Mucosa of descending colon (tissue), 3 donors: ENCODE measurements around the gene MSH2. TPM values are rescaled to one million over a fixed set of nuclear protein-coding genes. Genes with fewer than 3 reads are reported as not detected.
"Not testable (repeated sequence)": the region's sequence is repeated elsewhere in the genome, so short reads cannot be mapped to it uniquely, and the experiment has no call there.

Source experiments
- ATAC-seq: fragments of 200-7000 bp; cut with Tn5 transposase; one replicate; pipeline ENCODE4 v1.9.1; 2020; ENCODE audit warnings: mild to moderate bottlenecking, moderate library complexity
- DNase-seq, 3 donors: peaks; one replicate each; pipeline ENCODE4 v3.0.0-alpha.2; 2020
- H3K36me3 ChIP-seq: fragments of 200-600 bp; one replicate; pipeline ENCODE4 v1.8.0; 2021; ENCODE audit warnings: low read depth, mild to moderate bottlenecking
- H3K4me1 ChIP-seq: fragments of 200-600 bp; one replicate; pipeline ENCODE4 v1.8.0; 2021; ENCODE audit warnings: low read depth, mild to moderate bottlenecking
- H3K4me3 ChIP-seq: fragments of 200-600 bp; one replicate; pipeline ENCODE4 v1.8.0; 2021; ENCODE audit warnings: mild to moderate bottlenecking
- H3K9me3 ChIP-seq: fragments of 200-600 bp; one replicate; pipeline ENCODE4 v1.8.0; 2021; ENCODE audit warnings: mild to moderate bottlenecking
- CTCF ChIP-seq: fragments of 200-600 bp; IDR thresholded peaks from one replicate; pipeline ENCODE4 v1.8.0; 2022; ENCODE audit warnings: antibody characterized with exemption, mild to moderate bottlenecking
- intact Hi-C, 2 donors: fragments of 100-400 bp; cut with DNase I in 1 of 2; cut with micrococcal nuclease in 1 of 2; formaldehyde crosslinking; loops; one replicate each; pipeline versions ENCODE4 v1.11.0 to v1.11.1; 2022; cut with DNase I, micrococcal nuclease
- total RNA-seq, 3 donors: library from RNA; stranded (reverse); fragmentation: NEBNext Ultra II Directional in 2 of 3; extraction: Animal tissue kit (Norgen Biotek cat#: 25700) in 2 of 3; gene quantifications; one replicate each; pipeline versions ENCODE4 v1.2.1 to v1.2.4, GENCODE V29; 2021 to 2023
- donor health status: DM: no; HTN: no; CAD: no; lungs with moderate emphysema.
- donor health status: DM: no; HTN: no; CAD: no.
- donor health status: DM: no; HTN: yes; CAD: no.

MSH2 gene
- total RNA-seq, 3 donors from 2014 or later, result 10.7 to 17.4 (median 12.8) TPM

GRCh38 chr2:47414682-47415458, 11.9 kb downstream of the MSH2 start:
- Histone ChIP-seq H3K4me1 (no peaks in the 10 kb centered on the region), H3K36me3 (no peaks in the 10 kb centered on the region), H3K4me3 (no peak overlapping the region), H3K9me3 (no peaks in the 10 kb centered on the region)
- ATAC-seq (no peak), DNase-seq (no peak)
- no peak for TF ChIP-seq CTCF
- intact Hi-C loops, result no loop called here

- H3K9me3 ChIP-seq, result no peaks in the 10 kb centered on the region
- intact Hi-C loops, result no loop called here
- DNase-seq (no peak), ATAC-seq (no peak)
- H3K36me3 ChIP-seq, result no peaks in the 10 kb centered on the region
- H3K4me1 ChIP-seq, result no peaks in the 10 kb centered on the region
- no peak overlapping the region for H3K4me3 ChIP-seq
- no peak for TF ChIP-seq CTCF
Observed at GRCh38 chr2:47420214-47420613, 17.3 kb downstream of the MSH2 start.

- H3K4me3 ChIP-seq, DNase-seq, H3K4me1 ChIP-seq, intact Hi-C loops, H3K9me3 ChIP-seq, H3K36me3 ChIP-seq, ATAC-seq: not testable (repeated sequence)
Observed at GRCh38 chr2:47420683-47421082, 17.7 kb downstream of the MSH2 start.

GRCh38 chr2:47422016-47422415, 19.1 kb downstream of the MSH2 start:
- DNase-seq (no peak), ATAC-seq (no peak)
- Histone ChIP-seq H3K4me1 (no peaks in the 10 kb centered on the region), H3K9me3 (no peaks in the 10 kb centered on the region), H3K4me3 (no peak overlapping the region), H3K36me3 (no peaks in the 10 kb centered on the region)
- TF ChIP-seq CTCF, result no peak
- intact Hi-C loops, result no loop called here

- Histone ChIP-seq H3K36me3 (no peaks in the 10 kb centered on the region), H3K4me1 (no peaks in the 10 kb centered on the region), H3K9me3 (no peaks in the 10 kb centered on the region), H3K4me3 (no peak overlapping the region)
- no peak for ATAC-seq
- intact Hi-C loops, result no loop called here
- no peak for DNase-seq
- TF ChIP-seq CTCF, result no peak
Observed at GRCh38 chr2:47422560-47422959, 19.6 kb downstream of the MSH2 start.

GRCh38 chr2:47426786-47427185, 23.8 kb downstream of the MSH2 start:
- H3K4me1 ChIP-seq, result no peaks in the 10 kb centered on the region
- H3K9me3 ChIP-seq, result no peaks in the 10 kb centered on the region
- no peak for DNase-seq
- intact Hi-C loops, result no loop called here
- TF ChIP-seq CTCF, result no peak
- no peak overlapping the region for H3K4me3 ChIP-seq
- H3K36me3 ChIP-seq, result no peaks in the 10 kb centered on the region
- no peak for ATAC-seq
